GM23338 (cell line): ENCODE data around the gene TTC1.

ENCODE experiments used
- CREB1 ChIP-seq: fragments of 250-450 bp; sonication (Bioruptor Pico); IDR thresholded peaks from 2 replicates; pipeline ENCODE4 v1.5.0; 2020; ENCODE audit warnings: low read depth, mild to moderate bottlenecking, moderate library complexity
- CTCF ChIP-seq, 2 experiments: fragments of 200-600 bp in 1 of 2; sonication (generic) in 1 of 2; conservative IDR thresholded peaks; 2 replicates each; pipeline versions ENCODE4 v1.5.1 to v1.6.1; 2016 to 2017; ENCODE audit warnings: antibody characterized with exemption in 2 of 2, low read depth in 2 of 2, mild to moderate bottlenecking in 2 of 2, moderate library complexity in 1 of 2
- ETS1 ChIP-seq: IDR thresholded peaks from 2 replicates; pipeline ENCODE4 v1.6.1; 2016; ENCODE audit warnings: antibody characterized with exemption
- EZH2 ChIP-seq: fragments of 200-600 bp; sonication (generic); IDR thresholded peaks from one replicate; pipeline ENCODE4 v1.8.0; 2017; ENCODE audit warnings: antibody characterized with exemption, mild to moderate bottlenecking, low read depth; ENCODE audit not compliant: unreplicated experiment
- EZH2phosphoT487 ChIP-seq: fragments of 200-600 bp; sonication (generic); IDR thresholded peaks from one replicate; pipeline ENCODE4 v1.8.1; 2018; ENCODE audit warnings: antibody characterized with exemption; ENCODE audit not compliant: unreplicated experiment
- JUNB ChIP-seq: IDR thresholded peaks from one replicate; pipeline ENCODE4 v1.6.1; 2016; ENCODE audit warnings: antibody characterized with exemption; ENCODE audit not compliant: unreplicated experiment
- NANOG ChIP-seq: IDR thresholded peaks from 2 replicates; pipeline ENCODE4 v1.6.1; 2016; ENCODE audit warnings: antibody characterized with exemption, borderline replicate concordance
- POLR2AphosphoS5 ChIP-seq: IDR thresholded peaks from 2 replicates; pipeline ENCODE4 v1.6.1; 2016; ENCODE audit warnings: antibody characterized with exemption, low read depth
- REST ChIP-seq: IDR thresholded peaks from one replicate; pipeline ENCODE4 v1.6.1; 2018; ENCODE audit warnings: antibody characterized with exemption; ENCODE audit not compliant: unreplicated experiment
- STAT1 ChIP-seq: IDR thresholded peaks from one replicate; pipeline ENCODE4 v1.6.1; 2016; ENCODE audit warnings: antibody characterized with exemption; ENCODE audit not compliant: unreplicated experiment
- ZNF114 ChIP-seq: fragments of 250-450 bp; sonication (Bioruptor Pico); IDR thresholded peaks from 2 replicates; pipeline ENCODE4 v1.5.0; 2020; ENCODE audit warnings: mild to moderate bottlenecking, moderate library complexity
- ZNF331 ChIP-seq: fragments of 250-450 bp; sonication (Bioruptor Pico); IDR thresholded peaks from 2 replicates; pipeline ENCODE4 v1.5.0; 2020; ENCODE audit warnings: low read depth, mild to moderate bottlenecking, moderate library complexity
- ZNF462 ChIP-seq: fragments of 250-450 bp; sonication (Bioruptor Pico); IDR thresholded peaks from 2 replicates; pipeline ENCODE4 v1.5.0; 2020; ENCODE audit warnings: mild to moderate bottlenecking, moderate library complexity

- TF ChIP-seq EZH2 (no peak), CTCF (conservative IDR thresholded peaks at IDR 0.05; ENCODE audit: low read depth in 2 of 2) (no peak), REST (no peak), EZH2phosphoT487 (no peak), POLR2AphosphoS5 (no peak), STAT1 (no peak), ZNF331 (CRISPR knock-in tag) (no peak), CREB1 (CRISPR knock-in tag) (no peak), ZNF114 (no peak), JUNB (no peak), ZNF462 (no peak), ETS1 (no peak), NANOG (no peak)
Measured at GRCh38 chr5:160060001-160060400, 51.1 kb downstream of the TTC1 start.
